Measurements from ENCODE around the gene CGREF1. TPM values are rescaled to one million over a fixed set of nuclear protein-coding genes. Genes with fewer than 3 reads are reported as not detected.
"Not testable (repeated sequence)": the region's sequence is repeated elsewhere in the genome, so short reads cannot be mapped to it uniquely, and the experiment has no call there.

The CGREF1 gene
- total RNA-seq, 1 donor from 2014 or later = 5.5 TPM

DNA sequence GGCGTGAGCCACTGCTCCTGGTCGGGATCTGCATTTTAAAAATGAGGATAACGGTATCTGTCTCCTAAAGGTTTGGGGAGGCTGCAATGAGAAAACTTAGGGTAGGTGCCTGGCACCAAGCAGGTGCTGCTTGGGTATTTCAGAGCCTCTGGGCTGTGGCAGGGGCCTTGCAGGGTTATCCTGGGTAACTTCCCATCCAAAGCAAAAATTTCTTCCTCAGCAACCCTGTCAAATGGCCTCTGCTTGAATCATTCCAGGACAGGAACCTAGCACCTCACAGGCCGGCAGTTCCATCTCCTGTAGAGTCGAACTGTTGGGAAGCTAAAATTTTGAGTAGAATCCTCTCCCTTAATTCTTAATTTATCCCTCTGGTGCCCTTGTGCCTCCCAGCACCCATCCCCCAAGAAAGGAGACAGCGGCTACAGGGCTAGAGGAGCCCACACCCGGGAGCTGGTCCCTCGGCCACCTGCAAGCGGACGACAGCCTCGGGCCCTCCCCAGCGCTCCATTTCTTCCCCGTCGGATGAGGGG lies 868 bp downstream of the CGREF1 start:
- DNase-seq (ENCODE audit: low spot score) = no peak
- ATAC-seq = no peak

DNA sequence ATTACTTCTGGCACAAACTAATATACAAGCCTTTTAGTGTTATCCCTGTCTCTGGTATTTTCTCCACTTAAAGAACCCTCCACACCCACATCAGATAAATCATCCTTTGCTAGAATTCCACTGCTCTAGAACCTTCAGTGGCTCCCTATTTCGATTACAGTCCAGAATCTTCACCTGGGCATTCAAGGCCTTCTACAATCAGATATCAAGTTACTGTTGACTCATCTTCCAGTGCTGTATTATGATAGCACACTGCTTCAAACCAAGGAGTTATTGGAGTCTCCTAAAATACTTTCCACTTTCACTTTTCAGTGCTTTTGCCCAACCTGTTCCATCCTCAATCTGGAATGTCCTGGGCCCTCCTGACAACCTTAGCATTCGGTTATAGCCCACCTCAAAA lies 3.4 kb downstream of the CGREF1 start:
- ATAC-seq (no peak), DNase-seq (ENCODE audit: low spot score) (no peak)

DNA sequence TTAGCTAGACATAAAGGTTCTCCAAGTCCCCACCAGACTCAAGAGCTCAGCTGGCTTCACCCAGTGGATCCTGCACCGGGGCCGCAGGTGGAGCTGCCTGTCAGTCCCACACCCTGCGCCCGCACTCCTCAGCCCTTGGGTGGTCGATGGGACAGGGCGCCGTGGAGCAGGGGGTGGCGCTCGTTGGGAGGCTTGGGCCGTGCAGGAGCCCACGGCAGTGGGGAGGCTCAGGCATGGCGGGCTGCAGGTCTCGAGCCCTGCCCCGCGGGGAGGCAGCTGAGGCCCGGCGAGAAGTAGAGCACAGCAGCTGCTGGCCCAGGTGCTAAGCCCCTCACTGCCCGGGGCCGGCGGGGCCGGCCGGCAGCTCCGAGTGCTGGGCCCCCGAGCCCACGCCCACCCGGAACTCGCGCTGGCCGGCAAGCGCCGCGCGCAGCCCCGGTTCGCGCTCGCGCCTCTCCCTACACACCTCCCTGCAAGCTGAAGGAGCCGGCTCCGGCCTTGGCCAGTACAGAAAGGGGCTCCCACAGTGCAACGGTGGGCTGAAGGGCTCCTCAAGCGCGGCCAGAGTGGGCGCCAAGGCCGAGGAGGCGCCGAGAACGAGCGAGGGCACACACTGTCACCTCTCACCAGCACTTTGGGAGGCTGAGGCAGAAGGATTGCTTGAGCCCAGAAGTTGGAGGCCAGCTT lies 7.4 kb downstream of the CGREF1 start:
- not testable (repeated sequence) for DNase-seq (ENCODE audit: low spot score); ATAC-seq

DNA sequence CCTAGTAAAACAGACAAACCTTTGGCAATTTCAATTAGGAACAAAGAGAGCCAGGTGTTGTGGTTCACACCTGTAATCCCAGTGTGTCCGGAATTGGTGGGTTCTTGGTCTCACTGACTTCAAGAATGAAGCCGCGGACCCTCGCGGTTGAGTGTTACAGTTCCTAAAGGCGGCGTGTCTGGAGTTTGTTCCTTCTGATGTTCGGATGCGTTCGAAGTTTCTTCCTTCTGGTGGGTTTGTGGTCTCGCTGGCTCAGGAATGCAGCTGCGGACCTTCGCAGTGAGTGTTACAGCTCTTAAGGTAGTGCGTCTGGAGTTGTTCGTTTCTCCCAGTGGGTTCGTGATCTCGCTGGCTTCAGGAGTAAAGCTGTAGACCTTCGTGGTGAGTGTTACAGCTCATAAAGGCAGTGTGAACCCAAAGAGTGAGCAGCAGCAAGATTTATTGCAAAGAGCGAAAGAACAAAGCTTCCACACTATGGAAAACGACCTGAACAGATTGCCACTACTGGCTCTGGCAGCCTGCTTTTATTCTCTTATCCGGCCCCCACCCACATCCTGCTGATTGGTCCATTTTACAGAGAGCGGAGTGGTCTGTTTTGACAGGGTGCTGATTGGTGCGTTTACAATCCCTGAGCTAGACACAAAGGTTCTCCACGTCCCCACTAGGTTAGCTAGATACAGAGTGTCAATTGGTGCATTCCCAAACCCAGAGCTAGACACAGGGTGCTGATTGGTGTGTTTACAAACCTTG lies 8.2 kb downstream of the CGREF1 start:
- ATAC-seq; DNase-seq (ENCODE audit: low spot score): not testable (repeated sequence)

DNA sequence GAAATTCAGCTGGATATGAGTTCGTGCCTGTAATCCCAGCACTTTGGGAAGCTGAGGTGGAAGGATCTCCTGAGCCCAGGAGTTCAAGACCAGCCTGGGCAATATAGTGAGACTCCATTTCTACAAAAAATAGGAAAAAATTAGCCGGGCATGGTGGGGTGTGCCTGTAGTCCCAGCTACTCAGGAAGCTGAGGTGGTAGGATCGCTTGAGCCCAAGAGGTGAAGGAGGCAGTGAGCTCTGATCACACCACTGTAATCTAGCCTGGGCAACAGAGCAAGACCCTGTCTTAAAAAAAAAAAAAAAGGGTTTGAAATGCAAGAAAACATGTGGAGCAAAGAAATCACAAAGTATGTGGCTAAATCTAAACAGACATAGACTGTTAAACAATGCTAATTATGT lies 9.8 kb downstream of the CGREF1 start:
- no peak for ATAC-seq
- no peak for DNase-seq (ENCODE audit: low spot score)

DNA sequence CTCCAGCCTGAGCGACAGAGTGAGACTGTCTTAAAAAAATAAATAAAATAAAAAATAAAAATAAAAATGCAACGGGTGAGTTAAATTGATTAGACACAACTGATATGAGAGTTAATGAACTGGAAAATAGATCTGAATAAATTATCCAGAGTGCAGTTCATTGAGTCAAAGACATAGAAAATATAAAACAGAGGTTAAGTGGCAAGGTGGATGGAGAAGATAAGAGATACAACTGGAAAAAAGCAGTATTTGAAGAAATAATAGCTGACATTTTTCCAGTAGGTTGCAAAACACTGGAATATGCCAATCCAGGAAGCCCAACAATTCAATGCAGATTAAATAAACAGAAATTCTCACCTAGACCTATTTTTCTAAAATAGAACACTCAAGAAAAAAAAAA lies 10.7 kb downstream of the CGREF1 start:
- no peak for ATAC-seq
- no peak for DNase-seq (ENCODE audit: low spot score)

DNA sequence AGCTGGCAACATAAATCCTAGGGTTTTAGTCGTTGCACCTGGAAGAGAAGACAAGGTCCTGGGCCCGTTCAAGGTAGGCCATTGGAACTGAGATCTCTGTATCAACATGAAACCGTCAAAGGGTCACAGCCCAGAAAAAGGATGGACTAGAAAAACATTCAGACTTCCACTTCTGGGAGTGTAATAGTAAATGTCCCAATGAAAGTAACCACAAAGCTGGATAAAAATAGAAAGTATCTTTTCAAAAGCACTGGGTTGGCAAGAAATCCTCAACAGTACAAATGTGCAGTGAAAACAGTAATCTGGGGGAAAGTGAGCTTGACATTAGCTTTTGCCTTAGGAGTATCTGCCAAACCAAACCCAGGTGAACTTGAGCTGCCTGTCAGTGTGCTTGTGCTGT lies 12.9 kb downstream of the CGREF1 start:
- ATAC-seq = no peak
- no peak for DNase-seq (ENCODE audit: low spot score)

DNA sequence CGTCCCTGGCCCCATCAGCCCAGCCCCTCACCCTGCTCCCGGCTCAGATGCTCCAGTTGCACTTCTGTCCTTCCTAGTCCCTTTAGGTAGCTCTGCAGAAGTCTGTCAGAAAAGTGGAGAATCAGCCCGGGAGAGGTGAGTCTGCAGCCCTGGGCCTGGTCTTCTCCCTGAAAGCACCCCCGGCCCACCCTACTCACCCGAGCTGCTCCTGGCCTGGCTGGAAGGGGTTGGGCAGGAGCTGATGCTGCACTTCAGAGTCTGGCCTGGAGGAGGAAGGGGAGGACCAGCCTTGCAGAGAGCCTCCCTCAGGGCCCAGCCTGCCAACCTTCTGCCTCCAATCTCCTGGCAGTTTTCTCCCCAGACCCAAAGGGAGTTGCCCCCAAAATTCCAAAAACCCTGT lies 16.6 kb downstream of the CGREF1 start:
- peak; percentile 11 for ATAC-seq
- no peak for DNase-seq (ENCODE audit: low spot score)

DNA sequence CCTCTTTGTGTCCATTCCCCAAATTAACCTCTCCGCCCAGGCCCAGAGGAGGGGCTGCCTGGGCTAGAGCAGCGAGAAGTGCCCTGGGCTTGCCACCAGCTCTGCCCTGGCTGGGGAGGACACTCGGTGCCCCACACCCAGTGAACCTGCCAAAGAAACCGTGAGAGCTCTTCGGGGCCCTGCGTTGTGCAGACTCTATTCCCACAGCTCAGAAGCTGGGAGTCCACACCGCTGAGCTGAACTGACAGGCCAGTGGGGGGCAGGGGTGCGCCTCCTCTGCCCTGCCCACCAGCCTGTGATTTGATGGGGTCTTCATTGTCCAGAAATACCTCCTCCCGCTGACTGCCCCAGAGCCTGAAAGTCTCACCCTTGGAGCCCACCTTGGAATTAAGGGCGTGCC lies 18.9 kb downstream of the CGREF1 start:
- ATAC-seq = no peak
- DNase-seq (ENCODE audit: low spot score) = no peak

DNA sequence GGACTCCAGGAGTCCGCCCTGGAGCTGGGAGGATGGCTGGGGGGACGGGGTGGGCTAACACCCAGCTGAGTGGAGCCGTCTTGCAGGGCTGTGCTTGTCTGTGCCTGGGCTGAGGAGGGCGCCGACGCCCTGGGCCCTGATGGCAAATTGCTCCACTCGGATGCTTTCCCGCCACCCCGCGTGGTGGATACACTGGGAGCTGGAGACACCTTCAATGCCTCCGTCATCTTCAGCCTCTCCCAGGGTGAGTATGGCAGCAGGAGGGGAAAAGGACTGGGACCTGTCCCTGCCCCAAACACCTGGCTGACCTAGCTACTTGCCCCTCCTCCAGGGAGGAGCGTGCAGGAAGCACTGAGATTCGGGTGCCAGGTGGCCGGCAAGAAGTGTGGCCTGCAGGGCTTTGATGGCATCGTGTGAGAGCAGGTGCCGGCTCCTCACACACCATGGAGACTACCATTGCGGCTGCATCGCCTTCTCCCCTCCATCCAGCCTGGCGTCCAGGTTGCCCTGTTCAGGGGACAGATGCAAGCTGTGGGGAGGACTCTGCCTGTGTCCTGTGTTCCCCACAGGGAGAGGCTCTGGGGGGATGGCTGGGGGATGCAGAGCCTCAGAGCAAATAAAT lies 19.5 kb downstream of the CGREF1 start:
- ATAC-seq (no peak), DNase-seq (ENCODE audit: low spot score) (no peak)

DNA sequence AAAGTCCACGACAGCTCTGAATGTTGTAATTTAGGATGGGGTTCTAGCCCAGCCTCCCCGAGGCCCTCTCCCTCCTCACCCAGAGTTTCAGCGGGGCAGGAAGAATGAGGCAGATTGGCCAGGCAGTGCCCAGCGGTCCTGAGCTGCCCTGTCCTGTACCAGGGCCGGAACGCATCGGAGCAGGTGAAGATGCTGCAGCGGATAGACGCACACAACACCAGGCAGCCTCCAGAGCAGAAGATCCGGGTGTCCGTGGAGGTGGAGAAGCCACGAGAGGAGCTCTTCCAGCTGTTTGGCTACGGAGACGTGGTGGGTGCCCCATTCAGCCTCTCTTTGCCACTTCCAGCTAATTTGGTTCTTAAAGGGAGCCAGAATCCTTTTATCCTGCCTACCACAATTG lies 21.6 kb downstream of the CGREF1 start:
- DNase-seq (ENCODE audit: low spot score) (no peak), ATAC-seq (no peak)

DNA sequence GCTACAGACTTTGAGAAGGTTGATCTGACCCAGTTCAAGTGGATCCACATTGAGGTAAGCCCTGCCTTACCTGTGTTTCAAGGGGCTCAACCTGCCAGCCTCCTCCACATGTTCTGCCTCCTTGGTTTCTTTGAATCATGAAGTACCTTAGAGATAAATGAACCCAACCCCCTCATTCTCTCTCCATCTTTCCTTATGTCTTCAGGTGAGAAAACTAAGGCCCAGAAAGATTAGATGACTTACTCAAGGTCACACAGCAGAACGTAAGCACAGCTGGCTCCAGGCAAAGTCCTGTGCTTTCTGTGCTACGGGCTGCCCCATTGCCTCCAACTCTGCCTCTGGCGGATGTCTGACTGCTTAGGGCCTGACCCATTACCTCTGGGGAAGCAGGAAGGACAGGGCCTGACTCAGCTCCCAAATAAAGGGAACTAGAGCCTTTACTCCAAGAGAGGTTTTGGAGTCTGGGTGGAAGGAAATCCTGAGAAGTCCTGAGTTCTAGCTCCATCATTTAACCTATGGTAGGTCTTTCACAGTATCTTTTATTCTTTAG lies 22.1 kb downstream of the CGREF1 start:
- ATAC-seq (no peak), DNase-seq (ENCODE audit: low spot score) (no peak)

DNA sequence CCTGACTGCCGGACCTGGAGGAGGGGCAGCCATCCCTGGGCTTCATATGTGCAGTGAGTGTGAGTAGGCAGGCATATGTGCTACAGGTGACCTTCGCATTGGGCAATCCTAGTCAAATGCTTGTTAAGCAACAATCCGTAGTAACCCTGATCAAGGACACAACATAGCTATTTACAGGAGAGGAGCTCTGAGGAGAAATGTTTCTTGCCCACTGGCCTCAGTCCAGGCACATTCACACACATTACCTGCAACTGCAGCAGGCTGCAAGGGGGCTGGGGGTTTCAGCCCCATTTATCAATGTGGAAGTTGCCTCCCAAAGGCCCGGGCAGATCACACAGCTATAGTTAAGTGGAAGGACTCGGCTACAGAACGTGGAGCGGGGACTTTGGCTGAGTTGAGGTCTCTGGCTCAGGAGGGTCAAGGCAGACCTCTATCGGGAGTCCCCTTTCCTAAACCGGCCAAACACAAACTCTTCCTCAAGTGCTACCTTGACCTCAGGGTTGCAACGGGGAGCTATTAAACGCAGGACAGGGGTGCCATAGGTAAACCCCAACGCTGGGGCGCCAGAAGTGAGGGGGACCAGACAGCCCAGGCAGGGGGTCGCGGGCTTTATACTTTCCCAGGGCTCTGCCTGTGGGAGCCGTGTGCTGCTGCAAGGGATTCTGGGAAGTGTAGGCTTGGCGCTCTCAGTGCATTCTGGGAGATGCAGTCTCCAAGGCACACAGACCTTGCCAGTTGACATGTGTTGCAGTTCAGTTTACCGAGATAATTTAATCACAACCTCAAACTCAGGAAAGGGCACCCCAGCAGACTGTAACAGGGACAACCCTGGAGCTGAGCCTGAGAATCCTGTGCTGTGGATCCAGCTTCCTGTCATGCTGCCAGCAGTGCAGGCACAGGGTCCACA lies 22.9 kb downstream of the CGREF1 start:
- ATAC-seq (peak; percentile 55), DNase-seq (ENCODE audit: low spot score) (peak; percentile 91)

DNA sequence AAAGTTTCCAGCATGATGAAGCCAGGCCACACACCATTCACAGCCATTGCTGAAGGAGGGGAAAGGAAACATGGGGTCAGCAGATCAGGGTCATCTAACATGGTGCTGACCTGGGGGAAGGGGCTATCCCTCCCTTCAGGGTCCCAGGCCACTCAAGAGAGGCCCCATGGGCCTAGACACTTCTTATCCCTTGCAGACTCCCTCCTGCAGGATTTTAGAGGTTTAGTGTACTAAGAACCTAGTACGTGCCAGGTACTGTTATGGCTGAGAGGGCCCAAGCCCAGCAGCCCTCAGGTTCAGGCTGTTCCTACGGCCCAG lies 23.5 kb downstream of the CGREF1 start:
- ATAC-seq (no peak), DNase-seq (ENCODE audit: low spot score) (no peak)

DNA sequence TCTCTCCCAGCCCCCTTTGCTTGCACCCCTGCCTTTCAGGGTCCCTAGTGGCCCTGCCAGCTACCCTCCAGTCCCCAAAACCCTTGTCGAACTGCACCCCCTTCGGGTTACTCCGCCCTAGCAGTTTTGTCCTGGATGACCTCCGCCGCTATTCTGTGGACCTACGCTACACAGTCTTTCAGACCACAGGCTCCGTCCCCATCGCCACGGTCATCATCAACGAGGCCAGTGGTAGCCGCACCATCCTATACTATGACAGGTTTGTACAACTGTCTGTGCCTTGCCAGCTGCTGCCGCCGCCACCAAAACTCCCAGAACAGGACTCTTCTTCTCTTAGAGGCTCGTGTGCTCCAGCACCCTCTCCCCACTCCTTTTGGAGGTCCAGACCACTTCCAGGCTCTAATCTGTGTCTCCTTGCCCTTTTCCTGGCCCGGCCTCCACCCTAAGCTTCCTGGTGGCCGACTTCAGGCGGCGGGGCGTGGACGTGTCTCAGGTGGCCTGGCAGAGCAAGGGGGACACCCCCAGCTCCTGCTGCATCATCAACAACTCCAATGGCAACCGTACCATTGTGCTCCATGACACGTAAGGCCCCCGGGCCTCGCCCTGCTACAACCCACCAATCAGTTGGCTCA lies 24.5 kb downstream of the CGREF1 start:
- DNase-seq (ENCODE audit: low spot score) (no peak), ATAC-seq (no peak)

DNA sequence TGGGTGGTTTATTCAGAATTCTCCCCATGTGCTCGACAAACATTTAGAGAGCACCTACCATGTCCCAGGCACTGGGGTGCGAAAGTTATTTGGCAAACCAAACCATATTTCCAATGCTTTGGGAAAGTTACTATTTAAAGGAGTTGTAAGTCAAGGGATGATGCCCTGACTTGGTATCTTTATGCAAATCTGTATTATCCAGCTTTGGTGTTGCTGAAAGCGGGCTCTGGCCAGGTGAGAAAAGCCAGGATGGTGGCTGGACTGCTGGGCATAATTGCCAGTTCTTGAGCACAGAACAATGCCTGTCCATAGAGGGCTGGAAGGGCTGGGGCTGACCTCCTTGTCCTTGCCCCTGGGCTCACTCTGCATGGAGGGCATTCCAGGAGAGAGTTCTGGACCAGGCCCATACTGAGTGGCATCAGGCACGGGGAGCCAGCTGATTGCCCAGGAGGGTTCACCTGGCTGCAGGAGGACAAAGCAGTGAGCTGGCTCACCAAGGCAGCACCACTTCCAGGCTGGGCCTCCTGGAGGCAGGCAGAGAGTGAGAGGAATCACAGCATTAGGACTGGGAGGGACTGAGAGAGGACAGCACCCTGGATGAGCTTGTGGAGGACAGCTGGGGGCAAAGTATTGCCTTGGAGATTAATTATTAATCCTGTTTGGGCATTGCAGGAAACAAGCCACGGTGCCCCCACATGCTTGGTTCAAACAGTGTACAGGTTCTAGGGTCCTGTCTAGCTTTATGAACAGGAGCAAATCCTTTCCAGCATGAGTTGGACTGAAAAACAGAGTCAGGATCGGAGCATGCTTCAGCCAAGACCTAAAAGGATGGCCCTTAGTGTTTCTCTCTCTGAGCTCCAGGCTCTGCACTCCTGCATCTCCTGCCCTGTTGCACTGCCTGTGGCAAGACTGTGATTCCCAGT lies 25.2 kb downstream of the CGREF1 start:
- ATAC-seq (peak; percentile 64), DNase-seq (ENCODE audit: low spot score) (peak; percentile 93)

DNA sequence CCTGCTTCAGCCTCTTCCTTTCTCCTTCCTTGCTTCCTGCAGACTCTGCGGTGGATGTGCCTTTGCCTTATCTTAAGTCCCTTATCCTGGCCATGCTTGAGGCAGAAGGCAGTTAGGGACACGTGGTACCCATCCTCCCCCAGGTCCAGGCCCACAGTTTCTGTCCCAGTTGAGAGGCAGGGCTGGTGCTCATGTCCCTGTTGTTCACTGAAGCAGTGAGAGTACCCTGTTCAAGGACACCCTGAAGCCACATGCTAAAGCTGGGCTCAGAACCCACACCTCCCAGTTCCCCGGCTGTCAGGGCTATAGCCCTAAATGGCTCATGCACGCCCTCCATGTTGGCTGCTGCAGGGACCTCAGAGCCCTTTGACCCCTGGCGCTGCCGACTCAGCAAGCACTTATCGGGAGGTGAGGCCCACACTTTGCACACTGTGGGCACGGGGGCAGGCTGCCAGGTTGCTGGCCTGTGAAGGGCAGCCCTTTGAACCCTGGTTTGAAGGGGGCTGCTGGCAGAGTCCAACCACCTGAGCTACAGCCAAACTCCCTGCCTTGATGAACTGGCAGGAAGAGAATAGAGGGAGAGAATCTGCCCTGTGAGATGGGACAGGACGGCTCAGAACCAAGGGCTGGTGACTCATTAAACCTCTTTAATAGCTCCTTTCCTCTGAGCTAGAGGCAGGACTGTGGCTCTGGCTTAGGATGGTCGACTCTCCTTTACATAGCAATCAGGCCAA lies 26.1 kb downstream of the CGREF1 start:
- DNase-seq (ENCODE audit: low spot score) = peak; percentile 99
- peak; percentile 57 for ATAC-seq
